ENCODE measurements around the gene PPIE.

Gene PPIE

DNA sequence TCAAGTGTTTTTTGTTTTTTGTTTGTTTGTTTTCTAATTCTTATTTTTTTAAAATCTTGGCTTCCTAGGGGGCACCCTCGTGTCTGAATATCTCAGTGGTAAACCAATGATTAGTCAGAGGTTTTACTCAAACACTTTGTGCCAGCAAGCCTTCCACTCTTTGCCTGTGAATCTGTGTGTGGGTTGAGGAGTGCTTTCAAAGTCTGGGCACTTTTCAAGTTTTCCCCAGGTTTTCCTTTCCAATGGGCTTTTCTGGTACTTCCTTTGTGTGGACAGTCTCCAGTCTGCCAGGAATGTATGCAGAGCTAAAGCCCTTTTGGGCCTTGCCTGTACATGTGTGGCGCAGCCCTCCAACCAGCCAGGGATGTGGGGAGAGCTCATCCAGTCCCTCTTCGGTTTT lies 9.7 kb upstream of the PPIE start:
- Histone ChIP-seq H3K27ac (no peak overlapping the region), H3K4me3 (no peak overlapping the region)
- TF ChIP-seq, protein P1, sequence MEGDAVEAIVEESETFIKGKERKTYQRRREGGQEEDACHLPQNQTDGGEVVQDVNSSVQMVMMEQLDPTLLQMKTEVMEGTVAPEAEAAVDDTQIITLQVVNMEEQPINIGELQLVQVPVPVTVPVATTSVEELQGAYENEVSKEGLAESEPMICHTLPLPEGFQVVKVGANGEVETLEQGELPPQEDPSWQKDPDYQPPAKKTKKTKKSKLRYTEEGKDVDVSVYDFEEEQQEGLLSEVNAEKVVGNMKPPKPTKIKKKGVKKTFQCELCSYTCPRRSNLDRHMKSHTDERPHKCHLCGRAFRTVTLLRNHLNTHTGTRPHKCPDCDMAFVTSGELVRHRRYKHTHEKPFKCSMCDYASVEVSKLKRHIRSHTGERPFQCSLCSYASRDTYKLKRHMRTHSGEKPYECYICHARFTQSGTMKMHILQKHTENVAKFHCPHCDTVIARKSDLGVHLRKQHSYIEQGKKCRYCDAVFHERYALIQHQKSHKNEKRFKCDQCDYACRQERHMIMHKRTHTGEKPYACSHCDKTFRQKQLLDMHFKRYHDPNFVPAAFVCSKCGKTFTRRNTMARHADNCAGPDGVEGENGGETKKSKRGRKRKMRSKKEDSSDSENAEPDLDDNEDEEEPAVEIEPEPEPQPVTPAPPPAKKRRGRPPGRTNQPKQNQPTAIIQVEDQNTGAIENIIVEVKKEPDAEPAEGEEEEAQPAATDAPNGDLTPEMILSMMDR (IDR thresholded peaks at IDR 0.05) = no peak
- no peak for DNase-seq (ENCODE audit: low spot score)

DNA sequence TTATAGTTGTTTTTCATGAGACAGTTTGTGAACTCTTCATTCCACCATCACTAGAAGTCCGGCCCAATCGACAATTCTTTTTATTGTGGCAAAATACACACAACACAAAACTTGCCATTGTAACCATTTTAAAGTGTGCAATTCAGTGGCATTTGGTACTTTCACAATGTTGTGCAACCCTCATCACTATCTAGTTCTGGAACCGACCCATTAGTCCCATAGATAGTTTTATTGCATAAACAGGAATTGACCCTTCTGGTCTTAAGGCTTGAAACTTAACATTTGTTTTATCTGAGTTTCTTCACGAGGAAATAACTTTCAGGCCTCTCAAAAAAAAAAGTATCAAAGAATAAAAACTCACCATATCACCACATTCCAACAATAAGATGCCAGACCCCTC lies 8.8 kb upstream of the PPIE start:
- H3K27ac ChIP-seq = no peak overlapping the region
- no peak overlapping the region for H3K4me3 ChIP-seq
- DNase-seq (ENCODE audit: low spot score) = no peak
- TF ChIP-seq, protein P1 (IDR thresholded peaks at IDR 0.05) = no peak

DNA sequence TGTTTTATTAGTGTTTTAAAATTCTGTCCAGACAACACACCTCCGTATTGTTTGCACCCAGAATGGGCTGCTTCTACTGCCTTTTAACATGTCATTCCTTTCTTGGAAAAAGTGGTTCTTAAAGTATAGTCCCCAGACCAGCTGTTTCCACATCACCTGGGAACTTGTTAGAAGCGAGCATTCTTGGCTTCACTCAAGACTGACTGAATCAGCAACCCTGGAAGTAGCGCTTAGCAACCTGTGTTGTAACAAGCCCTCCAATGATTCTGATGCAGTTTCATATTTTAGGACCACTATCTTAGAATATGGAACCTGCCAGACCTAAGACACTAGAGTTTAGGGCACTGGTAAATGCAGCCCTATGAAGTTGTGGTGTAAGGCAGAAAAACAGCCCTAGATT lies 6.0 kb upstream of the PPIE start:
- Histone ChIP-seq H3K4me3 (no peak overlapping the region), H3K27ac (no peak overlapping the region)
- DNase-seq (ENCODE audit: low spot score) = no peak
- TF ChIP-seq, protein P1 (IDR thresholded peaks at IDR 0.05) = no peak

DNA sequence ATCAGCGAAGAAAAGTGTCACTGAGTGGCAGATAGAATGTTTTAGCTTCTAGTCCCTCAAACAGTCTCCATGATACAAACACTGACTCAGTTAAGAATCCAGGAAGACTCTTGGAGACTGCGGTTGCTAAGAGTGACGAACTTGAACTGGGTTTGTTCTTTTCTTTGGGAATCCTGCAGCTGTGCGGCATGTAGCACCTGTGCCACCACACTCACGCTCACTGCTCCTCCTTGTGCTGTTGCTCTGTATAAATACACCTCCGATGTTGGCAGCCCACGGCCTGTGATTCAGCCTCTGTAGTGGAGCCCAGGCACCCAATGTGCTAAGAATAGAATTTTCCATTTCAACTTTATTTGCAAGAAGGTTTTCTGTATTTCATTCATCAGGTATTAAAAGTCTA lies 5.5 kb upstream of the PPIE start:
- H3K27ac ChIP-seq = no peak overlapping the region
- TF ChIP-seq, protein P1 (IDR thresholded peaks at IDR 0.05) = no peak
- no peak overlapping the region for H3K4me3 ChIP-seq
- DNase-seq (ENCODE audit: low spot score) = no peak

DNA sequence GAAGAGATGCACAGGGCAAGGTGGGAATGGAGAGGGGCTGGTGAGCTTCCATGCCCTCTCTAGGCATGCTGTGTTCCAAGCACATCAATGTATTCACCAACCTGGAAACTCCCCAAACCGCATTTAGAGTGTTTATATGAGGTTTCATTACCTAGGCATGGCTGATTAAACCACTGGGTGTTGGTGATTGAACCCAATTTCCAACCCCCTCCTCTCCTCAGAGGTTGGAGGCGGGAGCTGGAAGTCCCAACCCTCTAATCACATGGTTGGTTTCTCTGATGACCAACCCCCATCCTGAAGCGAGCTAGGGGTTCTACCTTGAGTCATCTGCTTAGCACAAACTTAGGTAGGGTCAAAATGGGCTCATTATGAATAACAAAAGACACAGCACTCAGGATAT lies 3.0 kb upstream of the PPIE start:
- H3K27ac ChIP-seq = no peak overlapping the region
- TF ChIP-seq, protein P1 (IDR thresholded peaks at IDR 0.05) = no peak
- no peak for DNase-seq (ENCODE audit: low spot score)
- H3K4me3 ChIP-seq = no peak overlapping the region

DNA sequence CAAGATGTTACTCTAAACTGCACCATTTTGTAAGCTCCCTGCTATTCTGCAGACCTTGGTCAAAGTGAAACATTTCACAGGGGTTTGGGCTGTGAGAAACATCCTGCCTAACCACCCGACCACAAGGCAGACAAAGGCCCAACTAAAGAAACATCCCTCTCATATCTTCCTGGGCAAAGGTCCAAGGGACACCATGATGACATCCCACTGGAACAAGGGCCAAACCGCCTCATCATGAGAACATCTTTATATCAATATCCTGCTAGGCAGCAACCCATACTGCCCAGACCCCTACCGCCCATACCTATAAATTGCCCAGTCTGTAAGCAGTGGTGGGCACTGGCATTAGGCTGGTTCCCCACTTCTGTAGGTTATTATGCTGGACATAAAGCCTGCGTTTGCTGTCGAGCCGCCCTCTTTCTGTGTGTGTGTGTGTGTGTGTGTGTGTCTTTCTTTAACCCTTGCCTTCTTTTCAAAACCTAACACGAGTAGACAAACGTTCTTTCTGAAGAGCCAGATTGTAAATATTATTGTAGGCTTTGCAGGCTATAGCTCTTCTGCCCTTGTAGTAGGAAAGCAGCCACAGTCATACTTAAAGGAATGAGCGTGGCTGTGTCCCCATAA lies 1.0 kb upstream of the PPIE start:
- Histone ChIP-seq H3K27ac (no peak overlapping the region), H3K4me3 (no peak overlapping the region)
- TF ChIP-seq, protein P1 (IDR thresholded peaks at IDR 0.05) = no peak
- no peak for DNase-seq (ENCODE audit: low spot score)

DNA sequence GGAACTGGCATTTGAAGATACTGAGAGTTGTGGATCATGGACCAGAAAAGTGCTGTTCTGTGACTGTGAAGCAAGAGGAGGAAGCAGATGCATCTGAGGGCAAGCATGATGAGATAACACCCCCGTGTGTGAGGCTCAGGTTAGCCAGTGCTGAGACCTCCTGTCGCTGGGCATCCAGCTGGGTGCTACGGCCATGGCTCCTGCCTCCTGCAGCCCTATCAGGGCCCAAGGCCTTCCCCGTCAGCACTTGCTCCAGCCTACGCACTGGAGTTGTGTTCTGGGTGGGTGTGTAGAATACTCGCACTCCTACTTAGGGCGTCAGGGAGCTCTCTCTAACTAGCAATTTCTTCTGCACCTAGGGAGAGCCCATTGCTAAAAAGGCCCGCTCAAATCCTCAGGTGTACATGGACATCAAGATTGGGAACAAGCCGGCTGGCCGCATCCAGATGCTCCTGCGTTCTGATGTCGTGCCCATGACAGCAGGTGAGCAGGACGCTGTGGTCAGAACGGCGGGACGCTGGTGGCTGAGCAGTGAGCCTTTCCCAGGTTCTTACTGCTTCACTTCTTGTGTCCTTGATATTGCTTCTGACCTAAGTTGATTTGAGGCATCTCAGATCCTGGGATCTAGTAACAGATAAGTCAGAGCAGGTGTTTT lies 6.5 kb downstream of the PPIE start:
- Histone ChIP-seq H3K27ac (no peak overlapping the region), H3K4me3 (no peak overlapping the region)
- peak; percentile 57 for DNase-seq (ENCODE audit: low spot score)
- TF ChIP-seq, protein P1 (IDR thresholded peaks at IDR 0.05) = no peak
